Osteoblast (primary cell): Measurements from ENCODE around the gene PODXL2. TPM values are rescaled to one million over a fixed set of nuclear protein-coding genes. Genes with fewer than 3 reads are reported as not detected.
"Not testable (repeated sequence)": the region's sequence is repeated elsewhere in the genome, so short reads cannot be mapped to it uniquely, and the experiment has no call there.

ENCODE experiments used
- DNase-seq: peaks from one replicate; pipeline ENCODE4 v3.0.0; 2011; ENCODE audit warnings: low spot score, mixed read lengths; ENCODE audit not compliant: insufficient read length; ENCODE audit errors: missing footprints
- H2AFZ ChIP-seq: 2 replicates; pipeline ENCODE4 v1.6.0; 2011; ENCODE audit warnings: mild to moderate bottlenecking, low read length
- H3K27ac ChIP-seq: 2 replicates; pipeline ENCODE4 v1.5.1; 2011; ENCODE audit warnings: mild to moderate bottlenecking, low read depth, low read length, moderate library complexity
- H3K27me3 ChIP-seq: 2 replicates; pipeline ENCODE4 v1.6.0; 2012; ENCODE audit warnings: mild to moderate bottlenecking, control low read depth, inconsistent platforms, low read length, moderate library complexity; ENCODE audit not compliant: insufficient read depth
- H3K36me3 ChIP-seq: 2 replicates; pipeline ENCODE4 v1.5.1; 2011; ENCODE audit warnings: mild to moderate bottlenecking, low read length, control low read depth, moderate library complexity; ENCODE audit not compliant: insufficient read depth
- H3K4me1 ChIP-seq: 2 replicates; pipeline ENCODE4 v1.5.1; 2011; ENCODE audit warnings: mild to moderate bottlenecking, low read length, control low read depth, moderate library complexity; ENCODE audit not compliant: insufficient read depth
- H3K4me2 ChIP-seq: 2 replicates; pipeline ENCODE4 v1.6.0; 2011; ENCODE audit warnings: mild to moderate bottlenecking, low read length; ENCODE audit not compliant: insufficient read depth
- H3K4me3 ChIP-seq: fragments of 200-600 bp; sonication (generic); 3 replicates; pipeline ENCODE4 v1.5.1; 2012; ENCODE audit warnings: mild to moderate bottlenecking, low read length, inconsistent platforms; ENCODE audit not compliant: insufficient read depth
- H3K79me2 ChIP-seq: 2 replicates; pipeline ENCODE4 v1.6.0; 2012; ENCODE audit warnings: mild to moderate bottlenecking, low read length, control low read depth, inconsistent platforms; ENCODE audit not compliant: insufficient read depth
- H3K9me3 ChIP-seq: 2 replicates; pipeline ENCODE4 v1.5.1; 2011; ENCODE audit warnings: low read depth, low read length, control low read depth
- H4K20me1 ChIP-seq: 2 replicates; pipeline ENCODE4 v1.6.0; 2012; ENCODE audit warnings: mild to moderate bottlenecking, low read length, control low read depth; ENCODE audit not compliant: insufficient read depth
- total RNA-seq: library from RNA; depleted of rRNA; stranded (reverse); fragments of >200 nt; gene quantifications from 2 replicates; pipeline ENCODE4 v1.2.3, GENCODE V29; 2012
- TF ChIP-seq, protein P1 (sequence below): IDR thresholded peaks from 2 replicates; pipeline ENCODE4 v1.5.1; 2011; ENCODE audit warnings: mild to moderate bottlenecking, low read depth, low read length, moderate library complexity; ENCODE audit errors: extremely low read depth

Gene PODXL2
- total RNA-seq, 1 donor = 0.36 TPM

DNA sequence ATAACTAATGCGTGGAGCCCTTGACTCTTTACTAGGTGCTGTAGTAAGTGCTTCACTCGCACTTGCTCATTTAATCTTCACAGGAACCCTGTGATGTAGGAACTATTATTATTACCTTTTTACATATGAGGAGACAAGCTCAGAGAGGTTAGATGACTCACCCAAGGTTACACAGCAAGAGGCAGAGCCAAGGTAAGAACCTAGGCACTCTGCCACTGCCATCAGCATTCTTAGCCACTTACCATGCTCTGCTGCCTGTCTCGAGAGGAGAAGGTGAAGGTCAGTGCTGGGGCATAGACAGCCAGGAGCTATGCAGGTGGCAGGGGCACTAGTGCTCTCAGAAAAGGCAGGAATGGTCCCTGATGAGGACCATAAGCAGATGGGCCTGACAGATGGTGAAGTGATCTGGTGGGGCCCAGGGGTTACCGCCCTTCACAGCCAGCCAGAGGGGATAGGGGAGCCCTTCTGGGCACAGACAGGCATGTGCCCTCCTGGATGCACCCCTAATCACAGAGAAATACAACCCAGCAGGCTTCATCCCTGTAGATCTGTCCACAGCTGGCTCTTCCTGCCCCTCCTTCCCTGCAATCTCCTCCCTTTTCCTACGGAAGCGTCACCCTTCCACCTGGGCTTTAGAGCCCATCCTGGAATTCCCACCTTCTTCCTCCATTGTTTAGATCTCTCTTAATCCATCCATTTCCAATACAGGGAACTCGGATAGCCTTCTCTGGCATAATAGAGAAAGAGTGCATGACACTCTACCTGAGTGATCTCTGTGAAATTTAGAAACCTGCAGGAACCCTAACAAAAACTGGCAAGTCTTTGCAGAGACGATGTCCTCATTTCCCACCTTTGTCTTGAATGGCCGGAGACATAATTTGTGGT, 70.7 kb downstream of the PODXL2 start:
- H4K20me1 ChIP-seq = no peaks in the 10 kb centered on the region
- no peak overlapping the region for H3K4me2 ChIP-seq
- peaks cover 27% of the 10 kb centered on the region for H3K4me1 ChIP-seq
- H3K9me3 ChIP-seq = no peaks in the 10 kb centered on the region
- H2AFZ ChIP-seq = no peak overlapping the region
- H3K4me3 ChIP-seq = no peak overlapping the region
- H3K27me3 ChIP-seq = no peaks in the 10 kb centered on the region
- H3K36me3 ChIP-seq = no peaks in the 10 kb centered on the region
- no peak for DNase-seq
- no peak overlapping the region for H3K27ac ChIP-seq
- H3K79me2 ChIP-seq = no peaks in the 10 kb centered on the region
- TF ChIP-seq, protein P1, sequence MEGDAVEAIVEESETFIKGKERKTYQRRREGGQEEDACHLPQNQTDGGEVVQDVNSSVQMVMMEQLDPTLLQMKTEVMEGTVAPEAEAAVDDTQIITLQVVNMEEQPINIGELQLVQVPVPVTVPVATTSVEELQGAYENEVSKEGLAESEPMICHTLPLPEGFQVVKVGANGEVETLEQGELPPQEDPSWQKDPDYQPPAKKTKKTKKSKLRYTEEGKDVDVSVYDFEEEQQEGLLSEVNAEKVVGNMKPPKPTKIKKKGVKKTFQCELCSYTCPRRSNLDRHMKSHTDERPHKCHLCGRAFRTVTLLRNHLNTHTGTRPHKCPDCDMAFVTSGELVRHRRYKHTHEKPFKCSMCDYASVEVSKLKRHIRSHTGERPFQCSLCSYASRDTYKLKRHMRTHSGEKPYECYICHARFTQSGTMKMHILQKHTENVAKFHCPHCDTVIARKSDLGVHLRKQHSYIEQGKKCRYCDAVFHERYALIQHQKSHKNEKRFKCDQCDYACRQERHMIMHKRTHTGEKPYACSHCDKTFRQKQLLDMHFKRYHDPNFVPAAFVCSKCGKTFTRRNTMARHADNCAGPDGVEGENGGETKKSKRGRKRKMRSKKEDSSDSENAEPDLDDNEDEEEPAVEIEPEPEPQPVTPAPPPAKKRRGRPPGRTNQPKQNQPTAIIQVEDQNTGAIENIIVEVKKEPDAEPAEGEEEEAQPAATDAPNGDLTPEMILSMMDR = no peak

DNA sequence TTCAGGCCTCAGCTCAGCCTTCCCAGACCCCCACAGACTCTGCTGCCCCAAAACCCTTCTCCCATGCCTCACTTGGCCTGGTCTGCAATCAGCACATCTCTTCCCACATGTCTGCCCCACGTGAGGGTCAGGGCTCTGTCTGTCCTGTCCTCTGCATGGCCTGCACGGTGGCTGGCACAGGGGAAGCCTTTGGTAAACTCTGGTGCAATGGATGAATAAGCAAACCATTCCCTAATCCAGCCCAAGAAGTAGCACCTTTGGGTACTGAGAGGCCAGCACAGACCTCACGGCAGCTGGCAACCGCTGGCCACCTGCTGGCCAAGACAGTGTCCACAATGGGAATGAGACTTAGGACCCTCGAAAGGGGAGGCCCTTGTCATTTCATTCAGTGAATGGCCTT, 71.4 kb downstream of the PODXL2 start:
- Histone ChIP-seq H3K4me1 (peaks cover 27% of the 10 kb centered on the region), H3K79me2 (no peaks in the 10 kb centered on the region), H3K4me2 (no peak overlapping the region), H4K20me1 (no peaks in the 10 kb centered on the region), H3K4me3 (no peak overlapping the region), H2AFZ (no peak overlapping the region), H3K27ac (no peak overlapping the region), H3K27me3 (no peaks in the 10 kb centered on the region), H3K36me3 (no peaks in the 10 kb centered on the region), H3K9me3 (no peaks in the 10 kb centered on the region)
- TF ChIP-seq, protein P1 = peak; percentile 6
- no peak for DNase-seq

DNA sequence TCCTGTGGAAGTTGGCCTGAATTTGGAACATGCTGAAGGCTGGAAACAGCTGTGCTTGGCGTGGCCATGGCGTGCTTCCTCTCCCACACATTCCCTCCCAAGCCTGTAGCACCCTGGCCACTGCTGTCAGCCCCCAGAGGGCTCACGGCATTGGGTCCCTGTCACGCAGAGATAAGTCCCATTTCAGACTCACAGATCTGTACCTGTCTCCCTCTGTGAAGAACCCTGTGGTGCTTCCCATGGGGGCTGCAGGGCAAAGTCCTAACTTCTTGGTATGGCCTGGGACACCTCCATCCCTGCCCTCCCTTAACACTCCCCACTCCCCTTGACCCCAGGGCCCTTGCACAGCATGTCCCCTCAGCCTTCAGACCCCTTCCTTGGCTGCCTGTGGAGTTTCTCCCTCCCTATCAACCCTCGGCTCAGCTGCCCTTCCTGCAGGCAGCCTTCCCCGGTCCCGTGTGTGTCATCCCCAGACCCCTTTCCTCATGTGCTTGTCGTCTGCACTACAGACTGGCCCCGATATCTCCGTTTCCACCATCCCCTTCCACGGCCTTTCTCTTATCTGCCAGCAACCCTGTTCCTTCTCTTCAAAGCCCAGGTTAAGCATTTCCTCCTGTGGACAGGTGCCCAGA, 72.4 kb downstream of the PODXL2 start:
- Histone ChIP-seq H3K9me3 (no peaks in the 10 kb centered on the region), H2AFZ (no peak overlapping the region), H3K27ac (no peak overlapping the region), H3K4me3 (no peak overlapping the region), H3K27me3 (no peaks in the 10 kb centered on the region), H4K20me1 (no peaks in the 10 kb centered on the region), H3K36me3 (no peaks in the 10 kb centered on the region), H3K79me2 (no peaks in the 10 kb centered on the region), H3K4me2 (no peak overlapping the region), H3K4me1 (peaks cover 26% of the 10 kb centered on the region)
- no peak for DNase-seq
- TF ChIP-seq, protein P1 = no peak

DNA sequence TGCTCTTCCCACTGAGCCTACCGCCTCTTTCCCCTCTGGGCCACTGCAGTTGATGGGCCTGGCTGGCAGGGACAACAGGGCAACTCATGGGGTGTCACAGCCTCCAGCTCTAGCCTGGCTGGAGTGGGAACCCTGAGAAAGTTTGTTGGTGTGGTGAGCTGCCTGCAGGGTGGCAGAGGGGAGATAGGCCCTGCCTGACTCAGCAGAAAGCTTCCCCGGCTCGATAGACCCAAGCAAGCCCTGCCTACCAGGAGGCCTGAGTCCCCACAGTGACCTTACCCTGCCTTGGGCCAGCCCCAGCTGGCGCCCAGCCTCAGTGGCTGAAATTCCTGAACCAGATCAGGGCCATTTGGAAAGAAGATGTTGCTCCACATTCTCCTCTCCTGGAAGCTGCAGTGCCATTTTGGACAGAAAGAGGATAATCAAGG, 73.2 kb downstream of the PODXL2 start:
- TF ChIP-seq, protein P1 = no peak
- H3K9me3 ChIP-seq = no peaks in the 10 kb centered on the region
- no peak overlapping the region for H3K27ac ChIP-seq
- H3K79me2 ChIP-seq = no peaks in the 10 kb centered on the region
- no peaks in the 10 kb centered on the region for H3K36me3 ChIP-seq
- H3K4me1 ChIP-seq = peaks cover 19% of the 10 kb centered on the region
- peak overlapping the region; percentile 40 for H2AFZ ChIP-seq
- H3K27me3 ChIP-seq = no peaks in the 10 kb centered on the region
- H3K4me2 ChIP-seq = no peak overlapping the region
- no peak overlapping the region for H3K4me3 ChIP-seq
- no peaks in the 10 kb centered on the region for H4K20me1 ChIP-seq
- DNase-seq = no peak

DNA sequence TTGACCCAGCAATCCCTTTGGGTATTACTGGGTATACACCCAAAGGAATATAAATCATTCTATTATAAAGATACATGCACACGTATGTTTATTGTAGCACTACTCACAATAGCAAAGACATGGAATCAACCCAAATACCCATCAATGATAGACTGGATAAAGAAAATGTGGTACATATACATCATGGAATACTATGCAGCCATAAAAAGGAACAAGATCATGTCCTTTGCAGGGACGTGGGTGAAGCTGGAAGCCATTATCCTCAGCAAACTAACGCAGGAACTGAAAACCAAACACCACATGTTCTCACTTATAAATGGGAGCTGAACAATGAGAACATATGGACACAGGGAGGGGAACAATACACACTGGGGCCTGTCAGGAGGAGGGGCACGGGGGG, 75.9 kb downstream of the PODXL2 start:
- not testable (repeated sequence) for H4K20me1 ChIP-seq, DNase-seq, H3K4me3 ChIP-seq, H2AFZ ChIP-seq, H3K9me3 ChIP-seq, H3K27me3 ChIP-seq, H3K36me3 ChIP-seq, H3K27ac ChIP-seq, H3K4me2 ChIP-seq, H3K79me2 ChIP-seq
- H3K4me1 ChIP-seq = peaks cover 11% of the 10 kb centered on the region
